GM12801 (cell line): ENCODE results near the gene ERGIC1.

ENCODE experiments used
- TF ChIP-seq, protein P1 (sequence below): IDR thresholded peaks from one replicate; pipeline ENCODE4 v1.5.1; 2011; ENCODE audit warnings: control low read depth; ENCODE audit not compliant: insufficient read length; ENCODE audit errors: extremely low read depth

Gene ERGIC1

DNA sequence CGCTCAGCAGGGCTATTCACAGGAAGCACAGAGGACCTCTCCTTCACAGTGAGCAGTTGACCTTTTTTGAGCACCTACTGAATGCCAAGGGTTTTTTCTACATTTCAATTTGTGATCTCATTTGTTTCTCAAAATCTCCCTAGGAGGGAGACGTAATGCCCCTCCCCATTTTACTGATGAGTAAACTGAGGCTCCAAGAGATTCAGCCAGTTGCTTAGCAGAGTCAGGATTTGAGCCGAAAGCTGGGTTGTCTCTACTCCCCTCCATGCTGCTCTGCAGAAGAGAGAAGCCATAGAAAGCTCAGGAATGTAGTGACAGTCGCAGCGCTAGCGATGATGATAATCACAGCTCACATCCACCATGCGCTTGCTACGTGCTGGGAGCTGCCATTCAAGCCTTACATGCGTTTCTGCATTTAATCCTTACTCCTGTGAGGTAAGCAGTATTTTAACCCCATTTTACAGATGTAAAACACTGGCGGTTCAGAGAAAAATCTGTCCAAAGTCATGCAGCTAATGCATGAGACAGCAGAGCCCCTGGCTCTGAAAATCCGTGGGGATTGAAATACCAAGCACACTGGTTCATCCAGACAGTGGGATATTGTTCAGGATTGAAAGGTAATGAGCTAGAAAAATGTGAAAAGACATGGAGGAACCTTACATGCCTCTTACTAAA lies 33.8 kb downstream of the ERGIC1 start:
- TF ChIP-seq, protein P1, sequence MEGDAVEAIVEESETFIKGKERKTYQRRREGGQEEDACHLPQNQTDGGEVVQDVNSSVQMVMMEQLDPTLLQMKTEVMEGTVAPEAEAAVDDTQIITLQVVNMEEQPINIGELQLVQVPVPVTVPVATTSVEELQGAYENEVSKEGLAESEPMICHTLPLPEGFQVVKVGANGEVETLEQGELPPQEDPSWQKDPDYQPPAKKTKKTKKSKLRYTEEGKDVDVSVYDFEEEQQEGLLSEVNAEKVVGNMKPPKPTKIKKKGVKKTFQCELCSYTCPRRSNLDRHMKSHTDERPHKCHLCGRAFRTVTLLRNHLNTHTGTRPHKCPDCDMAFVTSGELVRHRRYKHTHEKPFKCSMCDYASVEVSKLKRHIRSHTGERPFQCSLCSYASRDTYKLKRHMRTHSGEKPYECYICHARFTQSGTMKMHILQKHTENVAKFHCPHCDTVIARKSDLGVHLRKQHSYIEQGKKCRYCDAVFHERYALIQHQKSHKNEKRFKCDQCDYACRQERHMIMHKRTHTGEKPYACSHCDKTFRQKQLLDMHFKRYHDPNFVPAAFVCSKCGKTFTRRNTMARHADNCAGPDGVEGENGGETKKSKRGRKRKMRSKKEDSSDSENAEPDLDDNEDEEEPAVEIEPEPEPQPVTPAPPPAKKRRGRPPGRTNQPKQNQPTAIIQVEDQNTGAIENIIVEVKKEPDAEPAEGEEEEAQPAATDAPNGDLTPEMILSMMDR: no peak

DNA sequence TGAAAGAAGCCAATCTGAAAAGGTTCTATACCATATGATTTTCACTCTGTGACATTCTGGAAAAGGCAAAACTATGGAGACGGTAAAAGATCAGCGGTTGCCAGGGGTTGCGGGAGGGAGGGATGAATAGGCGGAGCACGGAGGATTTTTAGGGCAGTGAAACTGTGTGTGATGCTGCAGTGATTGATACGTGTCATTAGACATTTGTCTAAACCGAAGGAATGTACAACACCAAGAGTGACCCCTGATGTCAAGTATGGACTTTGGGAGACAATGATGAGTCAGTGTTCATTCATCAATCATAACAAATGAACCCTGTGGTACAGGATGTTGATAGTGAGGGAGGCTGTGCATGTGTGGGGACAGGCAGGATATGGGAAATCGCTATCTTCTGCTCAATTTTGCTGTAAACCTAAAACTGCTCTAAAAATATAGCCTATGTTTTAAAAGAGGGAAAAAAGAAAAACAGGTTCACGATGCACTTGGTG lies 34.4 kb downstream of the ERGIC1 start:
- TF ChIP-seq, protein P1: no peak

DNA sequence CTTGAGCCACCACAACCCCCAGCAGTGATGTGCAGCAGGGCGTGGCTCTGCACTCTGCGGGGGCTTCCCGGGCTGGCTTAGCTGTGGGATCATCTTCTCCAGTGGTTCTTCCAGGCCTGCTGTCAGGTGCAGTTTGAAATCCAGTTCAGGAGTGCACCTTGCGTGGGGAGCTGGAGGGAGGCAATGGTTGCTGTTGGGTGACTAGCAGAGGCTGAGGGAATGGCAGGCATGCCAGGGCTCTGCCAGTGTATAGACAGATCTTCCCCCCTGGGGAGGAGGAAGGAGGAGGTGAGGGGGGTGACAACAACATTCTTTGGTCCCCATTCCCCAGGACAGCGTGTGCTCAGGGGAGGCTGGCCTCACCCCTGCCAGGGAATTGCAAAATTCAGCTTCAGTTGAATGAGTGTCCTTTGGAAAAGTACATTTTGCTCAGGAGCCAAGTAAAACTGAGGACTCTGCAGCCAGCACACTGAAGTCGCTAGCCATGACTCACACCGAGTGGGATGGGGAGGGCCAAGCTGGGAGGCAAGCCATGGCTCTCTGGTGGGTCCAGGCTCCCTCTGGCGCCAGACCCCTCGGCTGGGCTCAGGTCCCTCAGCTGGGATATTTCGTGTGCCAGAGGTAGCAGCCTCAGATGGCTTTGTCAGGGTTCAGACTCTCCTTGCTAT lies 35.0 kb downstream of the ERGIC1 start:
- TF ChIP-seq, protein P1: no peak

DNA sequence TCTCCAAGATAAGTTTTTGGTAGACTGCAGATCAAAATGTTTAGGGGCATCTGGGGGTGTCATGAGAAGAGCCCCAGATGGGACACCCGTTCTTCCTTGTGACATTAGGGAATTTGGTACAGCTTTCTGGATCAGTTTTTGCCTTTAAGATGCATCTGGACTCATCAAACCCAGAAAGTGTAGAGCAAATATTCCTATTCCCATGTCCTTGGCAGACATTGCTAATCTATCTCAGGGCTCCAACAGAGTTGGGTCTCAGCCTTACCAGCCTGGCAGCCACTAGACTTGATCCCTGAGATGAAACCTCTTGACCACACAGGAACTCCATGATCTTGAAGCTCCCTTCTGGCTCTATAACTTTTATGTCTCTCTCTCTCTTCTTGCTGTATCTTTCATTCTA lies 35.6 kb downstream of the ERGIC1 start:
- TF ChIP-seq, protein P1: no peak

DNA sequence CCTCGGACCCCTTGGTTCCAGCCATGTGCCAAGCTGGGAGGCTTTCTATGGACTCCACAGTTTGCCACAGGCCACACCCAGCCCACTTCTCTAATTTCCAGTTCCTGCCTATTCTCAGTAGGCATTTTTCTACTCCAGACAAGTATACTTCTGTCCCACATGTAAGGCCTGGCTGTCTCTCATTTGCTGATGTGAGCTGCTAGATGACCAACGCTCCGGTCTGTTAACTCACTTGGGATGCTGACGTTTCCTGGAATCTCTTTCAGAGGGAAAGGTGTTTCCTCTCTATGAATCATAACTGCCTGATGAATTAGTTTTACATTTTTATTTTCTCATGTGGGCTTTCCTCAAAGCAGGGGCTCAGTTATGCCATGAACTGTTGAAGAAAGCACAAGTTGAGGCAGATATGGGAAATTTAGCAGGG lies 36.3 kb downstream of the ERGIC1 start:
- TF ChIP-seq, protein P1: no peak

DNA sequence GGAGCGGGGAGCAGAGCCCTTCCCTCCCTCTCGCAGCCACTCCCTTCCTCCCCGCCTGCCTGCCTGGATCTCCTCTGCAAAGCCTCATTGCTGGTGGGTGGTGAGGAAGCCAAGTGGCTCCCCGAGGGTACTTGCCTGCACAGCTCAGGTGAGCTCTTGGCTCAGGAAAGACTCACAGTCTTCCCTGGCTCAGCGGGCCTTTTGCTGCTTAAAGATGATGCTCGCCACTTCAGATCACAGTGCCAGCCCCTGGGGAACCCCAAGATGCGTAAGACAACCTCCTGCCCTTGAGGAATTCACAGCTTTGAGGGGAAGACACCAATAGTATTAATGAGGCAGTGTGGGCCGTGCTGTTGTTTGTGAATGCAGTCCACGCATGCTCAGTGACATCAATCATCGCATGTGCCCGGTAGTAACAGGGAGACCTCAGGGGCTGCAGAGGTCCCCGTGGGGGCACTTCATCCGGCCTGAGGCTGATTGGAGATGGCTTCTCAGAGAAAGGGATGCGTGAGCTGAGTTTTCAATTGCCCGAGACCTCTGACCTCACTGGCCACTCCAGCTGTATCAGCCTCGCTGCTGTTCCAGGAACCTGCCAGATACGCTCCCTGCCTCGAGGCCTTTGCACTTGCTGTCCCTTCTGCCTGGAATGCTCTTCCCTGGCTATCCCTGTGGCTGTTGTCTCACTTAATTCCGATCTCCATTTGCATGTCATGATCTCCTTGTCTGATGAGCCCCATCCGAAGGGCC lies 36.8 kb downstream of the ERGIC1 start:
- TF ChIP-seq, protein P1: no peak

DNA sequence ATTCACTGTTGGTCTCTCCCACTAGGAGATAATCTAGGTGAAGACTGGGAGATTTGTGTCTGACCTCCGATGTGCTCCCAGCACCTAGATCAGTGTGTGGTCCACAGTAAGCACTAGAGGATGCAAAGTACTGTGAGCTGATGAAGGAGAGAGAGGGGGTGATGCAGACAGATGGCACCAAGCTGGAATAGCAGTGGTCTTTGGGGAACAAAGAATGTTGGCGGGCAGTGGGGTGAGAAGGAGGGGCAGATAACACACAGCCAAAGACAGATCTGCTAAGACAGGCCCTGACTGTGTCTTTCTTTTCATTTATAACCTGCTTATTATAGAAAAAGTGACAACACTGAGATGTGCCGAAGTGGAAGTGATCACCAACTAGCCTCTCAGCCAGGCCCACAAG lies 37.5 kb downstream of the ERGIC1 start:
- TF ChIP-seq, protein P1: no peak
